Measurements from ENCODE around the gene SV2C.

The SV2C gene

DNA sequence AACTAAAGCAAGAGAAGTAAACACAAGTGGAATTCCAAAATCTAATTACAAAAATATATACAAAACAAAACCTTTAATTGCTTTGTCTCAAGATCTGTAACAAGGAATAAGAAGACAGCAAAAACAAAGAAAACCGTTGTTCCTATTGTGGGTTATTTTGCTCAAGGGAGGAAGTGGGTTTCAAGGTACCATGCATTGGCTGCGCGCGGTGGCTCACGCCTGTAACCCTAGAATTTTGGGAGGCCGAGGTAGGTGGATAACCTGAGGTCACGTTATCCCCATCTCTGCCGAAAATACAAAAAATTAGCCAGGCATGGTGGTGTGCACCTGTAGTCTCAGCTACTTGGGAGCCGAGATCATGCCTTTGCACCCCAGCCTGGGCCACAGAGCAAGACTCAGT lies 307.8 kb downstream of the SV2C start:
- Histone ChIP-seq H3K27ac (ENCODE audit: low read length) (no peak overlapping the region), H3K79me2 (ENCODE audit: low read length) (no peaks in the 10 kb centered on the region), H4K20me1 (ENCODE audit: insufficient read depth, low read length) (no peaks in the 10 kb centered on the region), H3K4me1 (ENCODE audit: low read length) (no peaks in the 10 kb centered on the region), H3K9me3 (replicated peaks; ENCODE audit: insufficient read depth, low read length) (no peaks in the 10 kb centered on the region), H3F3A (ENCODE audit: insufficient read depth, low read length) (no peaks in the 10 kb centered on the region), H3K27me3 (replicated peaks; ENCODE audit: insufficient read depth, low read length) (no peaks in the 10 kb centered on the region), H3K9ac (ENCODE audit: low read length) (no peak overlapping the region), H3K36me3 (replicated peaks; ENCODE audit: insufficient read depth, low read length) (no peaks in the 10 kb centered on the region), H3K4me2 (ENCODE audit: low read depth, low read length) (no peak overlapping the region), H3K9me2 (replicated peaks; ENCODE audit: insufficient read depth, low read length) (no peaks in the 10 kb centered on the region), H3K4me3 (ENCODE audit: low read length) (no peak overlapping the region), H2AFZ (ENCODE audit: low read length) (no peak overlapping the region)
- TF ChIP-seq EZH2 (optimal IDR thresholded peaks at IDR 0.05; ENCODE audit: low read depth, low read length) (no peak), EZH2phosphoT487 (IDR thresholded peaks at IDR 0.05; ENCODE audit: low read length) (no peak)
- TF ChIP-seq, protein P1, sequence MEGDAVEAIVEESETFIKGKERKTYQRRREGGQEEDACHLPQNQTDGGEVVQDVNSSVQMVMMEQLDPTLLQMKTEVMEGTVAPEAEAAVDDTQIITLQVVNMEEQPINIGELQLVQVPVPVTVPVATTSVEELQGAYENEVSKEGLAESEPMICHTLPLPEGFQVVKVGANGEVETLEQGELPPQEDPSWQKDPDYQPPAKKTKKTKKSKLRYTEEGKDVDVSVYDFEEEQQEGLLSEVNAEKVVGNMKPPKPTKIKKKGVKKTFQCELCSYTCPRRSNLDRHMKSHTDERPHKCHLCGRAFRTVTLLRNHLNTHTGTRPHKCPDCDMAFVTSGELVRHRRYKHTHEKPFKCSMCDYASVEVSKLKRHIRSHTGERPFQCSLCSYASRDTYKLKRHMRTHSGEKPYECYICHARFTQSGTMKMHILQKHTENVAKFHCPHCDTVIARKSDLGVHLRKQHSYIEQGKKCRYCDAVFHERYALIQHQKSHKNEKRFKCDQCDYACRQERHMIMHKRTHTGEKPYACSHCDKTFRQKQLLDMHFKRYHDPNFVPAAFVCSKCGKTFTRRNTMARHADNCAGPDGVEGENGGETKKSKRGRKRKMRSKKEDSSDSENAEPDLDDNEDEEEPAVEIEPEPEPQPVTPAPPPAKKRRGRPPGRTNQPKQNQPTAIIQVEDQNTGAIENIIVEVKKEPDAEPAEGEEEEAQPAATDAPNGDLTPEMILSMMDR (IDR thresholded peaks at IDR 0.05; ENCODE audit: low read length) = no peak
- DNase-seq = no peak

DNA sequence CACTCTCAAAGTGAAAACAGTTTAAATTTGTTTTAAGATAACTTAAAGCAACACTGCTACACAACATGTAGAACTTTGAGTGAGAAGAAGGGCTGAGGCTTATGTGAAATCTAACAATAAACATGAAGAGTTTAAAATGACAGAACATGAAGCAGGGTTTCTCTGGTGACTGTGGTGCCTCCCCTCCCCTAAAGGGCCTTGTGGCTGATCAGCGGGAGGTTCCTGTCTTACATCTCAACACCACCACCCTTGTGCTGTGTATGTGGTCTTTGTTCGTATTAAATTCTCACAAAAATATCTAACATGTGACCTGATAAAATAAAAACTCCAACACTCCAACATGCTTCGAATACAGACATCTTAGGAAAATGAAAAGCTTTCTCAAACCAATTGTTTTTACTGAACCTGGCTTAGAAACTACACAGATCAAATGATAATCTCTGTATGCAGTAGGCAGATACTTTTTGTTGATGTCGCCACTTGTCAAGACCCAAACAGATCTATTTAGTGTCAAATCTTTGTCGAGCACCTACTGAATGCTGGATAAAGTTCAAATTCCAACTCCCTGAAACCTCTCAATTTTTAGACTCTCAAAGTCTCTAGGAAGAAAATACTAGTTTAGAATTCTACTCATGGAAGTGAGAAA lies 310.0 kb downstream of the SV2C start:
- H3K4me1 ChIP-seq (ENCODE audit: low read length) = no peaks in the 10 kb centered on the region
- H3K9me3 ChIP-seq (replicated peaks; ENCODE audit: insufficient read depth, low read length) = no peaks in the 10 kb centered on the region
- no peak overlapping the region for H3K4me2 ChIP-seq (ENCODE audit: low read depth, low read length)
- TF ChIP-seq, protein P1 (IDR thresholded peaks at IDR 0.05; ENCODE audit: low read length) = no peak
- TF ChIP-seq EZH2phosphoT487 (IDR thresholded peaks at IDR 0.05; ENCODE audit: low read length) (no peak), EZH2 (optimal IDR thresholded peaks at IDR 0.05; ENCODE audit: low read depth, low read length) (no peak)
- H3K27me3 ChIP-seq (replicated peaks; ENCODE audit: insufficient read depth, low read length) = no peaks in the 10 kb centered on the region
- H3K36me3 ChIP-seq (replicated peaks; ENCODE audit: insufficient read depth, low read length) = no peaks in the 10 kb centered on the region
- H3F3A ChIP-seq (ENCODE audit: insufficient read depth, low read length) = no peaks in the 10 kb centered on the region
- H3K79me2 ChIP-seq (ENCODE audit: low read length) = no peaks in the 10 kb centered on the region
- H3K9me2 ChIP-seq (replicated peaks; ENCODE audit: insufficient read depth, low read length) = no peaks in the 10 kb centered on the region
- no peak for DNase-seq
- no peak overlapping the region for H3K27ac ChIP-seq (ENCODE audit: low read length)
- no peak overlapping the region for H2AFZ ChIP-seq (ENCODE audit: low read length)
- no peak overlapping the region for H3K4me3 ChIP-seq (ENCODE audit: low read length)
- H4K20me1 ChIP-seq (ENCODE audit: insufficient read depth, low read length) = no peaks in the 10 kb centered on the region
- H3K9ac ChIP-seq (ENCODE audit: low read length) = no peak overlapping the region

DNA sequence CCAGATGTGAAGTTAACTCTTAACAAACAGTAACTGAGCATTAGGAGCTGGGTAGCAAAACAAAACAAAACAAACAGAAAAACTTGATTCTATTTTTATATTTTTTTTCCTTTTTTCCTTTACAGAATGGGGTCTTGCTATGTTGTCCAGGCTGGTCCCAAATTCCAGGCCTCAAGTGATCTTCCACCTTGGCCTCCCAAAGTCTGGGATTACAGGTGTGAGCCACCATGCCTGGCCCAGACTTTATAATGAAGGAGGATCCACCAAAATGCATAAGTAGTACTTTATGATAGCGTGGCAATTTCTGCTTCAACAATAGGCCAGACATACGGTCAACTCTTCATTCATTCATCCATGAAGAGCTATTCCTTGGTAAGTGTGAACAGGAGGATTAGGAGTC lies 314.0 kb downstream of the SV2C start:
- H3K4me1 ChIP-seq (ENCODE audit: low read length) = peaks cover 10% of the 10 kb centered on the region

DNA sequence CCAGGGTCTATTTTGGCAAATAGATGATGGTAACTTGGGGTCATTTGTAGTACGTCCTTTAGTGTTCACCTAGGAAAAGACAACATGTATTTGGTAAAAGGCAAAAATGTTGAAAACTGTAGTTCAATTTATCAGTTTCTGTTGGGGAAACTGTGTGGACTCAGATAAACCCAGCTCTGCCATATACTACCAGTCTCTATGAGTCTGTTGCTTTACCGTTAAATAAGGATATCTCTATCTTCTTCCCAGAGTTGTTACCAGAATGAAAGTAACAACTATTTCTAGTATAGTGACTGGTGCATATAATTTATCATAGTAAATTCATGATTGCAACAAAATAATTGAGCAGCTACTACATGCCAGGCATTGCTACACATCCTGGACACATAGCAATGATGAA lies 316.1 kb downstream of the SV2C start:
- Histone ChIP-seq H4K20me1 (ENCODE audit: insufficient read depth, low read length) (no peaks in the 10 kb centered on the region), H3K9me3 (replicated peaks; ENCODE audit: insufficient read depth, low read length) (no peaks in the 10 kb centered on the region), H3F3A (ENCODE audit: insufficient read depth, low read length) (peaks cover 29% of the 10 kb centered on the region), H3K27ac (ENCODE audit: low read length) (no peak overlapping the region), H3K9me2 (replicated peaks; ENCODE audit: insufficient read depth, low read length) (no peaks in the 10 kb centered on the region), H3K4me1 (ENCODE audit: low read length) (peaks cover 10% of the 10 kb centered on the region), H3K36me3 (replicated peaks; ENCODE audit: insufficient read depth, low read length) (no peaks in the 10 kb centered on the region), H2AFZ (ENCODE audit: low read length) (no peak overlapping the region), H3K4me3 (ENCODE audit: low read length) (no peak overlapping the region), H3K9ac (ENCODE audit: low read length) (no peak overlapping the region), H3K4me2 (ENCODE audit: low read depth, low read length) (no peak overlapping the region), H3K79me2 (ENCODE audit: low read length) (peaks cover 8% of the 10 kb centered on the region), H3K27me3 (replicated peaks; ENCODE audit: insufficient read depth, low read length) (no peaks in the 10 kb centered on the region)
- DNase-seq = no peak
- TF ChIP-seq EZH2 (optimal IDR thresholded peaks at IDR 0.05; ENCODE audit: low read depth, low read length) (no peak), EZH2phosphoT487 (IDR thresholded peaks at IDR 0.05; ENCODE audit: low read length) (no peak)
- TF ChIP-seq, protein P1 (IDR thresholded peaks at IDR 0.05; ENCODE audit: low read length) = no peak

More for the DNA sequence above, 314.0 kb downstream of the SV2C start:
- no peak overlapping the region for H3K9ac ChIP-seq (ENCODE audit: low read length)
- H4K20me1 ChIP-seq (ENCODE audit: insufficient read depth, low read length) = no peaks in the 10 kb centered on the region
- no peak overlapping the region for H2AFZ ChIP-seq (ENCODE audit: low read length)
- no peaks in the 10 kb centered on the region for H3K9me2 ChIP-seq (replicated peaks; ENCODE audit: insufficient read depth, low read length)
- no peak overlapping the region for H3K4me3 ChIP-seq (ENCODE audit: low read length)
- DNase-seq = no peak
- TF ChIP-seq EZH2phosphoT487 (IDR thresholded peaks at IDR 0.05; ENCODE audit: low read length) (no peak), EZH2 (optimal IDR thresholded peaks at IDR 0.05; ENCODE audit: low read depth, low read length) (no peak)
- no peaks in the 10 kb centered on the region for H3K36me3 ChIP-seq (replicated peaks; ENCODE audit: insufficient read depth, low read length)
- H3K9me3 ChIP-seq (replicated peaks; ENCODE audit: insufficient read depth, low read length) = no peaks in the 10 kb centered on the region
- no peak overlapping the region for H3K4me2 ChIP-seq (ENCODE audit: low read depth, low read length)
- no peaks in the 10 kb centered on the region for H3K79me2 ChIP-seq (ENCODE audit: low read length)
- H3K27ac ChIP-seq (ENCODE audit: low read length) = no peak overlapping the region
- no peaks in the 10 kb centered on the region for H3K27me3 ChIP-seq (replicated peaks; ENCODE audit: insufficient read depth, low read length)
- H3F3A ChIP-seq (ENCODE audit: insufficient read depth, low read length) = peaks cover 11% of the 10 kb centered on the region
